Stimulated activated naive CD8-positive, alpha-beta T cell treated with anti-CD3 and anti-CD28 coated beads, Interleukin-15, Interleukin-2, amounts not matched to agents 100 U/mL and 50 U/mL, for 24 hours (primary cell): Measurements from ENCODE around the gene ACVR1B.
A peak's percentile ranks its signal among the peaks of the same experiment; 100 is the strongest.

Experiments used
- ATAC-seq: fragments of 150-1000 bp; cut with Tn5 transposase; one replicate; pipeline ENCODE4 v1.10.0; 2021
- DNase-seq: peaks from one replicate; pipeline ENCODE4 v3.0.0; 2021

ACVR1B gene

GRCh38 chr12:51917041-51917590 is 34.4 kb upstream of the ACVR1B start:
- DNase-seq (no peak), ATAC-seq (no peak)

DNA sequence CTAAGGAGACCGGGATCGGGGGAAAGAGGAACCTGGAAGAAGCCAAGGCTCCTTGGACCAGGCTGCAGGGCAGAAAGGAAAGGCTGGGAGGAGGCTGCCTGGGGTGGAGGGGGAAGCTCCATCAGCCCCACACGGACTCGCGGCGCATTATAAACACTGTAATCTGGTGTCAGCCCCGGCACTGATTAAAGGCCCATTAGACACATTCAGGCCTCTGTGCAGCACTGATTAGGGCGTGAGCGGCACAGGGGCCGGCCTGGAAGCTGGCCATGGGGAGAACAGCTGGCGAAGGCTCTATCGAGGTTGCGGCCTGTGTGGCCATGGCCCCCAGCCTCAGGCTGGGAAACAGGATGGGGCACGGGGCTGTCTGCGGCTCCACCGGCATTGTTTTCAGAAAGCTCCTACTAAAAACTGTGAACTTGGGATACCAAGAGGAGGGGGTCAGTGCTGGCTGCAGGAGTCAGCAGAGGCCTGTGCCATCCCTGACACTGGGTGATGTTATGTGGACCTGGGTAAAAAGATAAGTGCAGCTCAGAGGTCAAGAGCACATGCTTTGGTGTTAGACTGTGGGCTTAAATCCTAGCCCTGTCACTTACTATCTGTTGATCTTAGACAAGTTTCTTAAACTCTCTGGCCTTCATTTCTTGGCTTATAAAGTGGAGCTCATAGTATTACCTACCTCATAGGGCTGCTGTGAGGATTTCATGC is 33.6 kb upstream of the ACVR1B start:
- ATAC-seq (no peak), DNase-seq (no peak)

DNA sequence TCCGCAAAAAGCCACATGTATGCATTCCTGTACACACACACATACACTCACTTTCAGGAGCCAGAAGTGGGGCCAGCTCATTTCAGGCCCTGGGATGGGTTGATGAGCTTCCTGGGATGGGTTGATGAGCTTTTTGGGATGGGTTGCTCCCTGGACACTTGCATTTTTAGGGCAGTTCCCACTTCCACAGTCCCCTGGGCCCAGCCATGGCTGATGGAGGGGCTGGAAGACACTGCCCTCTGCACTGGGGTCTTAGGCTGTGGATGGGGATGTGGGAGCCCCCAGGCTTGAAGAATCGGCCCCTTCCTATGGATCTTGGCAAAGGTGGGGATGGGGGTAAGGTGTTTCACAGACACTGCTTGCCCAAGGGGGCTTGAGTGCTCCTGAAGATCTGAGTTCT is 31.5 kb upstream of the ACVR1B start:
- DNase-seq, result no peak

GRCh38 chr12:51921017-51921725 is 30.3 kb upstream of the ACVR1B start:
- ATAC-seq, result no peak
- DNase-seq, result no peak

More for the DNA sequence above, 31.5 kb upstream of the ACVR1B start:
- ATAC-seq, result no peak

- DNase-seq (no peak), ATAC-seq (no peak)
Observed at GRCh38 chr12:51922146-51922545, 29.4 kb upstream of the ACVR1B start.

DNA sequence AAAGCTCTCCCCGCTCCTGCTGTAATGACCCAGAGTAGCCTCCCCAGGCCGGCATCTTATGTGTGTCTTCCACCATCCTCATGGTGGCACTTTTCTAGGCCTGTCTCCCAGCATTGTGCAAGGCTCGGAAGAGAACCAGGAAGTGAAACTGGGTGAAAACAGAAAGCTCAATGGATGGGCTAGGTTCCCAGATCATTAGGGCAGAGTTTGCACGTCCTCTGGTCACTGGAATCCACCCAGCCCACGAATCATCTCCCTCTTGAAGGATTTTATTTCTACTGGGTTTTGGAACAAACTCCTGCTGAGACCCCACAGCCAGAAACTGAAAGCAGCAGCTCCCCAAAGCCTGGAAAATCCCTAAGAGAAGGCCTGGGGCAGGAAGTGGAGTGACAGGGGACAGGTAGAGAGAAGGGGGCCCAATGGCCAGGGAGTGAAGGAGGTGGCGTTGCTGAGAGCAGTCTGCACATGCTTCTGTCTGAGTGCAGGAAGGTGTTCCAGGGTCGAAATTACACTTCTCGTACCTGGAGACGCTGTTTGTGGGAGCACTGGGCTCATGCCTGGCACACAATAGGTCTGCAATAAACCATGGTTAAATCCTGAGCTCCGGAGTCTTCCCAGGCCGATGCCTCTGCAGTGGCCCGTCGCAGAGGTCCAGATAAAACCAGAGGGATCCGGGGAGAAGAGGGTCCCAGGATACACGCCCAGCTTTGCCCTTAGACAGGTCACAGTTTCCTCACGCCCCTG is 28.6 kb upstream of the ACVR1B start:
- ATAC-seq (no peak), DNase-seq (no peak)

DNA sequence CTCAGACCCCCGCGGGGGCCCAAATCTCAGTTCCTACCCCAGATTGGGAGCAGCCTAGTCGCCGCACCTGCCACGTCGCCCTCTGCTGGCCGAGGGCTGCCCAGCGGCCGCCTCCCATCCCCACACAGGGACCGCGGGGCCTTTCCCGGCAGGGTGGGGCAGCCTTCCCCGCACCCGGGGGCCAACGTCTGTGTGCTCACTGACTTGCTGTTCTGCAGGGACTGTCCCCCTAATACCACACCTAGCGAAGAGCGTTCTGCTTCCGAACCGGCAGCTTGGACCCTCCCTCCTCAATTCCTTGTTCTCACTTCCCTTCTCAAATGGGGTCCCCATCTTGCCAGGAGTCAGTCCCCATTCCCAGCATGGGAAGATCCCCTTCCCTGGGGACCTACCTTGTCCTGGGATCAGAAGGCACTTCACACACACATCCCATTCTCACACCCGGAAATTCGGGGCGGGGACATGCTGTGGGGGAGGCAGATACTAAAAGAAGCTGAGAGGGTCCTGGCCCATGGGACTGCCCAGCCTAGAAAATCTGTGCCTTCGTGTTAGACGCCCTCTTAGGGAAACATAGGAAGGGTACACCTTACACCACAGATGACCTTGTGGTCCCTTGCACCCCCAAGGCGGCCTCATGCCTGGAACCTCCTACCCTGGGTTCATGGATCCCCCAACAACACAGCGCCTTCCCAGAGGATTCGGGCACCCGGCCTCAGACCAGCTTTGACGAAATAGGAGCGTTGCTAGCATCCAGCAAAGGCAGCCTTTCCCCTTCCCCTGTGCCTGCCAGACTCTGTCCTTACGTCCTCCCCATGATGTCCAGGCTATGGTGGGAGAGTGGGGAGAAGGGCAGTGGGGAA is 27.8 kb upstream of the ACVR1B start:
- DNase-seq (peak; percentile 78), ATAC-seq (peak; percentile 82)

GRCh38 chr12:51924551-51925319 is 26.8 kb upstream of the ACVR1B start:
- DNase-seq, result no peak
- ATAC-seq, result no peak

- DNase-seq, result no peak
- ATAC-seq, result no peak
Observed at GRCh38 chr12:51925346-51926063, 26.0 kb upstream of the ACVR1B start.

DNA sequence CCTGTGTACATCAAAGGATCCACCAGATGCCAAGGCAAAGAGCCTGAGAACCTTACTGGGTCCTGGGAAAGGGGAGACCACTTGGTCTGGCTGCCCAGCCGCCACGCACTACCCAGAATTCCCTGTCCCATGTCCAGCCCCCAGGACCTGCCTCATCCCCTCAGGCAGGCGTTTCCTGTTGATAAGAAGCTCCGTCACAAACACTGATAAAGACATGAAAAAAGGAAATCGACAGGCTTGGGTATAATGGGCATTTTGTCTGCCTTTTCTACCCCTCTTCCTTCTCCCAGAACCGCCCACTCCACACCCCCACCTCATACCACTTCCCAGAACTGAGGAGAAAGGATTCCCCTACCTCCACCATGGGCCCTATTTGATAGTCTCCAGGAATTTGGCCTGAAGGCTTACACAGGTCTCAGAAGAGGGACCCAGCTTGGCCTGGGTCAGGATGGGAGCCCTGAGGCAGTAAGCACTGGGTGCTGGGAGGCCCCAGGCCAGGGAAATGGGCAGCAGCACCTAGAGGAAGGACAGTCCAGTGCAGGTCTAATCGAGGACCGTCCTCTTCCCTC is 25.4 kb upstream of the ACVR1B start:
- ATAC-seq, result no peak
- no peak for DNase-seq

- DNase-seq, result peak; percentile 59
- no peak for ATAC-seq
Observed at GRCh38 chr12:51926718-51927117, 24.8 kb upstream of the ACVR1B start.

DNA sequence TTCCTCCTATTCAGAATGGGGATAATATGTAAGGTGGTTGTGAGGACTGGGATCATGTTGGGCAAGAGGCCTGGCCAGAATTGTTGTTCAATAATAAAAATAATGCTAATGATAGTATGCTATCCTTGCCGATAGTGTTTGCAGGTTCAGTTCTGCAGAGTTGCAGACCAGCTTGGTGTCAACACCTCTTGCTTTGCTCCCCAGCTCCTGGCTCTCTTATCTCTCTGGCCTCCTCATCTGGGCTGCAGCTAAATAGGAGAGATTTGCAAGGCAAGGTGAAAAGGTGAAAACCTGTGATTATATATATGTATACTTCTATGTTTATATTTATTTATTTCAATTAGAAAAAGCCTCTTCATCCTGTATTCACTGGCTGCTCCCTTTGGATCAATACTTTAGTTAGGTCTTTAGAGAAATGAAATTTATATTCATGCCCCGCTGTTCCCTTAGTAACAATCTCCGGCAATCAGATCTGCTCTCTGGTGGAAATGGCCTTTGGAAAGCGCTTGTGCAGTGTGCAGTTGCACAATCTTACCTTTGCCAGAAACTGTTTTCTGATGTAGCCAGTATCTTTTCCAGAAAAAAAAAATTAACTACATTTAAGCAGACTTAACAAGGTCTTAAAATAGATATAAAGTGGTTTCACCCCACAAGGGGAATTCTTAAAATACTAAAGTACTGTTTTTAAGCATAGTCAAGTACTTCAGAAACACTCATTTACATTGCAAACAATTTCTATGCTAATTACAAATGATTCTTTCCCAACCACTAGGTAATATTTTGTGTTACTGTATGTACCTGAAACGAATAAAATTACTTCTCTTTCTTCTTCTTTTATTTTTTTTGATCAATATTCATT is 19.1 kb upstream of the ACVR1B start:
- no peak for ATAC-seq

GRCh38 chr12:51934080-51934479 is 17.4 kb upstream of the ACVR1B start:
- ATAC-seq (no peak), DNase-seq (no peak)

More for the DNA sequence above, 19.1 kb upstream of the ACVR1B start:
- DNase-seq, result no peak

DNA sequence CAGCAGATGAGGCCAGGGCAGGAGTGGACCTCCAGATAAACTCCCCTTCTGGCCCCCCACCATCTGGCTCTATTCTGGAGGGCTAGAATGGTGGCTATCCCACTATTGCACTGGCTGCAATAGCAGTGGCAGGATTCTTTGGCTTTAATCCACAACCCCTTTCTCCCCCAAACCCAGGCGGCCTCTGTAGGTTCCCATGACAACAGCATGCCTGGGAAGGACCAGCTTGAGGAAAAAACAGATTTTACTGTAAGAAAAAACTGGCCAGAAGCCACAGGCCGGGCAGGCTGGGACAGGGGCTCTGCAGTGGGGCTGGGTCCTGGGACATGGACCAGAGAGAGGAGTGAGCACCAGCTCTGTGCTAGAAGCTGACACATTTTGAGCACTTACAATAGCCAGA is 13.6 kb upstream of the ACVR1B start:
- DNase-seq (no peak), ATAC-seq (no peak)

DNA sequence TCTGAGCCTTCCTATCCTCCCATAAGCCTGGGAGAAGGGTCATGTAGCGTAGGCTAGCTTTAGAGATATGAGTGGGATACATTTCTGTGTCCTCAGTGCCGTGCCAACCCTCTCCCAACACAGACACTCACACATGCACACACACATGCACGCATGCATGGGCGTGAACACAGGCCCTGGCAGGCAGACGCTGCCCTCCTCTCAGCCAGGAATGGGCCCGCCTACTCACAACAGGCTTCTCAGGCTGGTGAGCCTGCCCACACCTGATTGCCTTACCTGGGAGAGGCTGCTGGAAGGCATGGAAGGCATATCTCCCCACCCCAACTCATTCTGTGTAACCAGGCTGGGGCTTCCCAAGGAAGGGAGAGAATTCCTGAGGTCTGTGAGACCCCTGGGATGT is 12.8 kb upstream of the ACVR1B start:
- no peak for ATAC-seq

DNA sequence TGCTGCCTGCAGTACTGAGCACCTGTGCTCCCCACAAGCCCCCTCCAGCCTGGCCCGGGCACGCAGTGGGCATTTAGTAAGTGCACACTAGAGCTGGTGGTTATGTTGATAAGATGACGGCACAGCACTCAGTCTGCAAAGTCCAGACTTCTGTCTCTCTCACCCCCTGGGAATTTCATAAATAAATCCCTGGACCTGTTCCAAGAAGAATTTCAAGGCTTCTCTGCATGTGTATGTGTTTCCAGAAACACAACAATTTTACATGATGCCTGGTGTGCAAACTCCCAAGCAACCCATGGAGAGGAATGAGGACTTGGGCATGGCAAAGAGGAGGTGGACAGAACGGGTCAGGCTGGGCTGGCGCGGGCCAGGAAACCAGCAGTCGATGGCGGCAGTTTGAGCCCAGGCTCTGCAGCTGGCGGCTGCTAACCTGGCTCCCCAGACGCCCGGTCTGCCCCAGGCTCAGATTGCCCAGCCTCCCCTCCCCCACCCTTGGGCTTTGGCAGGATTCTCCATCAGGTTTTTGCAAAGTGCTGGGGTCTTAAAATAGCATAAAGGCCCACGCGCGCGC is 10.4 kb upstream of the ACVR1B start:
- DNase-seq, result no peak
- ATAC-seq, result no peak

More for the DNA sequence above, 12.8 kb upstream of the ACVR1B start:
- DNase-seq, result no peak

GRCh38 chr12:51941604-51942003 is 9.9 kb upstream of the ACVR1B start:
- ATAC-seq (no peak), DNase-seq (no peak)

DNA sequence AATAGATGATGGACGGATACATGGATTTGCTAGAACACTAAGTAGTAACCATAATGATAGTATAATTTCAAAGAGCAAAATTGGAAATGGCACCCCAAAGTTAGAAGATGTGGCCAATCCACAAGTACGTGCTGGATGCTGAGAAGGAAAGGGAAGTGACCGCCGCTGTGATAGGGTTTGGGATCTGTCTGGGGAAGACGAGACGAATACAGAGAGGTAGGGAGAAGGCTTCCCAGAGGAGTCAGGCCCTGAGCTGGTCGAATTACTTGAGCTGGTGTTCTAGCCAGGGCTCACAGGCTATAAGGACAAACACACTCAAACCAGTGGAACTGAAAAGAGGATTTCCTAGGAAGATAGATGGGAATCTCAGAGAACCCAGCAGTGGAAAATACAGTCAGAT is 9.4 kb upstream of the ACVR1B start:
- ATAC-seq, result no peak
- DNase-seq, result no peak
